Ovary (tissue), 9 donors: ENCODE results near the gene INSIG2. TPM values are rescaled to one million over a fixed set of nuclear protein-coding genes. Genes with fewer than 3 reads are reported as not detected.

ENCODE experiments used
- DNase-seq, 5 donors: peaks; one replicate each; pipeline ENCODE4 v3.0.0-alpha.2; 2019 to 2020
- H3K27ac ChIP-seq, 2 donors: fragments of 200-600 bp; one replicate each; pipeline versions ENCODE4 v1.5.1 to v1.8.0; 2019 to 2022
- H3K27me3 ChIP-seq: fragments of 200-600 bp; one replicate; pipeline ENCODE4 v1.8.0; 2022
- H3K36me3 ChIP-seq: fragments of 200-600 bp; sonication (generic); one replicate; pipeline ENCODE4 v1.5.1; 2019
- H3K4me1 ChIP-seq: one replicate; pipeline ENCODE4 v1.8.1; 2013; ENCODE audit warnings: mild to moderate bottlenecking, moderate library complexity; ENCODE audit not compliant: insufficient read depth
- H3K4me3 ChIP-seq: fragments of 200-600 bp; sonication (generic); one replicate; pipeline ENCODE4 v1.5.1; 2017
- H3K9me3 ChIP-seq, 2 donors: fragments of 200-600 bp in 1 of 2; sonication (generic) in 1 of 2; one replicate each; pipeline versions ENCODE4 v1.5.1 to v1.8.1; 2013 to 2019; ENCODE audit warnings: mild to moderate bottlenecking in 1 of 2, moderate library complexity in 1 of 2
- CTCF ChIP-seq, 3 donors: fragments of 450-650 bp in 2 of 3; fragments of 200-600 bp in 1 of 3; IDR thresholded peaks; one replicate each; pipeline versions ENCODE4 v1.5.1 to v1.8.0; 2016 to 2022; ENCODE audit warnings: antibody characterized with exemption in 3 of 3, mild to moderate bottlenecking in 1 of 3
- EP300 ChIP-seq: sonication (generic); formaldehyde crosslinking; IDR thresholded peaks from one replicate; pipeline ENCODE4 v1.6.1; 2017; ENCODE audit warnings: antibody characterized with exemption
- POLR2A ChIP-seq: fragments of 450-650 bp; IDR thresholded peaks from one replicate; pipeline ENCODE4 v1.6.1; 2017; ENCODE audit warnings: antibody characterized with exemption, mild to moderate bottlenecking, moderate library complexity
- WGBS, 3 donors: extraction: QIAGEN DNeasy Blood & Tissue Kit in 1 of 3; methylation state at CpG; one replicate each; pipeline versions ENCODE4 v1.1.5 to v1.1.7; 2013 to 2017; 5-methylcytosine and 5-hydroxymethylcytosine counted together
- intact Hi-C, 4 donors: fragments of 100-400 bp; cut with DNase I; formaldehyde crosslinking; loops; one replicate each; pipeline versions ENCODE4 v1.11.0 to v1.15.1; 2022 to 2023
- polyA plus RNA-seq, 2 donors: library from polyadenylated mRNA; stranded (reverse); fragments of 200-250 nt in 1 of 2; fragments of 350-450 nt in 1 of 2; fragmentation: Illumina TruSeq in 1 of 2; extraction: RNeasy Lipid Tissue Mini Kit (QIAGEN cat#74804) in 1 of 2; gene quantifications; one replicate each; pipeline ENCODE4 v1.2.3, GENCODE V29; 2013 to 2014
- total RNA-seq, 7 donors: library from RNA; depleted of rRNA in 2 of 7; stranded (reverse); fragments of >200 nt in 2 of 7; fragmentation: NEBNext Ultra II Directional in 3 of 7; extraction: Animal tissue kit (Norgen Biotek cat#: 25700) in 3 of 7; gene quantifications; one replicate each; pipeline versions ENCODE4 v1.1.0 to v1.2.4, GENCODE V29; 2016 to 2023
- donor health status: DM: no; HTN: no; CAD: no; lungs with moderate emphysema.
- donor health status: DM: no; HTN: no; CAD: no.
- donor health status: Bipolar disorder and iron deficiency.
- donor health status: DM: yes; HTN: yes; CAD: no.
- donor health status: DM: no; HTN: no; CAD: no.
- donor health status: DM: yes; HTN: yes; CAD: no.

The INSIG2 gene
- total and polyA plus RNA-seq, 9 donors: 10.9 to 20.3 (median 16.6) TPM

- intact Hi-C loops: loop anchor here in 3 of 4 donors (5.0 kb wide), 1 partner anchor 812 kb away; no protein-coding TSS in a partner anchor
- Histone ChIP-seq H3K36me3 (no peaks in the 10 kb centered on the region), H3K27me3 (no peaks in the 10 kb centered on the region), H3K27ac (no peak overlapping the region), H3K4me3 (no peak overlapping the region), H3K4me1 (no peaks in the 10 kb centered on the region), H3K9me3 (no peaks in the 10 kb centered on the region)
- 74 to 85% (median 78%) methylated on average over 1 of the region's 1 CpG for WGBS, 3 donors
- no peak for DNase-seq
- no peak for TF ChIP-seq EP300
- TF ChIP-seq POLR2A: no peak
- TF ChIP-seq CTCF (IDR thresholded peaks at IDR 0.05): no peak
Measured at GRCh38 chr2:118045286-118045685, 43.0 kb upstream of the INSIG2 start.

GRCh38 chr2:118046634-118047210, 41.5 kb upstream of the INSIG2 start:
- H3K27ac ChIP-seq: no peak overlapping the region
- no peak for TF ChIP-seq POLR2A
- TF ChIP-seq CTCF (IDR thresholded peaks at IDR 0.05): peak in 2 of 3 donors; percentile 29 to 38
- no peaks in the 10 kb centered on the region for H3K36me3 ChIP-seq
- H3K4me1 ChIP-seq: no peaks in the 10 kb centered on the region
- intact Hi-C loops: loop anchor here in 3 of 4 donors (5.0 kb wide), 1 partner anchor 811 kb away; no protein-coding TSS in a partner anchor
- no peak for DNase-seq
- H3K9me3 ChIP-seq: no peaks in the 10 kb centered on the region
- no peaks in the 10 kb centered on the region for H3K27me3 ChIP-seq
- WGBS, 3 donors: 5 to 7% (median 6%) methylated on average over 4 of the region's 4 CpGs
- no peak overlapping the region for H3K4me3 ChIP-seq

- H3K4me1 ChIP-seq: no peaks in the 10 kb centered on the region
- no peaks in the 10 kb centered on the region for H3K27me3 ChIP-seq
- TF ChIP-seq CTCF (IDR thresholded peaks at IDR 0.05): no peak
- TF ChIP-seq POLR2A: no peak
- TF ChIP-seq EP300: no peak
- intact Hi-C loops: loop anchor here in 3 of 4 donors (5.0 kb wide), 1 partner anchor 810 kb away; no protein-coding TSS in a partner anchor
- DNase-seq: no peak
- H3K36me3 ChIP-seq: no peaks in the 10 kb centered on the region
- no peak overlapping the region for H3K27ac ChIP-seq
- 17 to 22% (median 19%) methylated on average over 3 of the region's 3 CpGs for WGBS, 3 donors
- H3K9me3 ChIP-seq: no peaks in the 10 kb centered on the region
- no peak overlapping the region for H3K4me3 ChIP-seq
Measured at GRCh38 chr2:118047380-118047826, 40.9 kb upstream of the INSIG2 start.

- TF ChIP-seq POLR2A (no peak), EP300 (no peak), CTCF (IDR thresholded peaks at IDR 0.05) (no peak)
- Histone ChIP-seq H3K4me3 (no peak overlapping the region), H3K27ac (no peak overlapping the region), H3K9me3 (no peaks in the 10 kb centered on the region), H3K27me3 (no peaks in the 10 kb centered on the region), H3K36me3 (no peaks in the 10 kb centered on the region), H3K4me1 (no peaks in the 10 kb centered on the region)
- WGBS, 3 donors: 74 to 84% (median 79%) methylated on average over 3 of the region's 3 CpGs
- intact Hi-C loops: loop anchor here in 3 of 4 donors (5.0 kb wide), 1 partner anchor 809 kb away; no protein-coding TSS in a partner anchor
- DNase-seq: no peak
Measured at GRCh38 chr2:118048401-118048800, 39.9 kb upstream of the INSIG2 start.
